ENCODE data around the gene COQ3.

COQ3 gene

DNA sequence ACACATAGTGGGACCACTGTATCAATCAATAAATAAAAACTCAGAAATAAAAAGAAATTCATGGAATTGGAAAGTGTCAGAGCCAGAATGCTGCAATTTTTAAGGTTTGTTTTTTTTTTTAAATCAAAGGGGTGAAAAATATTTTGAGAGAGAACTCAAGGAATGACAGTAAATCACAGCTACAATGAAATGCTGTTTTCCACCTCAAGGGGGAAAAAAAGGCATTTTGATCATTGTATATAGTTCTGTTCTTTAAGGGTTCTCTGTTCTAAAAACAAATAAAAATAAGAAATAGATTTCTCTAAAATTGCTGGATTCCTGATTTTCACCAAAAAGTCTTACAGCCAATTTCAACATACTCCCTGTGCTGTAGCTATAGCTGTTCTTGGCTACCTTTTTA, 69.0 kb downstream of the COQ3 start:
- DNase-seq = no peak
